Epithelial cell of esophagus (primary cell): ENCODE results near the gene KLHL21.
A peak's percentile ranks its signal among the peaks of the same experiment; 100 is the strongest.

Experiments used
- DNase-seq: peaks from one replicate; pipeline ENCODE4 v3.0.0; 2010; ENCODE audit warnings: low read depth
- H3K4me3 ChIP-seq: 2 replicates; pipeline ENCODE4 v1.5.1; 2011; ENCODE audit warnings: mild to moderate bottlenecking, low read length, control low read depth
- CTCF ChIP-seq: IDR thresholded peaks from 2 replicates; pipeline ENCODE4 v1.5.1; 2011; ENCODE audit warnings: low read depth, mild to moderate bottlenecking, low read length, control low read depth, inconsistent platforms; ENCODE audit not compliant: insufficient read depth; ENCODE audit errors: missing control alignments

KLHL21 gene

GRCh38 chr1:6557597-6557996, 45.1 kb downstream of the KLHL21 start:
- no peak for DNase-seq
- H3K4me3 ChIP-seq, result no peak overlapping the region
- no peak for TF ChIP-seq CTCF

- no peak for DNase-seq
- H3K4me3 ChIP-seq, result peak within 1 kb of the TSS; percentile 95
- TF ChIP-seq CTCF, result no peak
These were observed 47.5 kb downstream of the KLHL21 start, which contains the start of gene TAS1R1 for GRCh38 chr1:6554907-6555778. TSS of gene TAS1R1 (plus strand) at chr1:6555307. CDS start at chr1:6555374, 67 bp downstream.

GRCh38 chr1:6554031-6554906, 48.4 kb downstream of the KLHL21 start, which contains the start of gene NOL9:
TSS of gene NOL9 (minus strand) at chr1:6554513. CDS start at chr1:6554502, 11 bp downstream.
- H3K4me3 ChIP-seq, result peak within 1 kb of the TSS; percentile 95
- peak; percentile 87 for TF ChIP-seq CTCF
- peak; percentile 91 for DNase-seq

GRCh38 chr1:6547301-6547700, 55.4 kb downstream of the KLHL21 start:
- TF ChIP-seq CTCF, result peak; percentile 25
- DNase-seq, result peak; percentile 57
- no peak overlapping the region for H3K4me3 ChIP-seq

- TF ChIP-seq CTCF, result no peak
- H3K4me3 ChIP-seq, result no peak overlapping the region
- no peak for DNase-seq
These were observed 56.3 kb downstream of the KLHL21 start for GRCh38 chr1:6546326-6546725.

- DNase-seq, result peak; percentile 54
- no peak for TF ChIP-seq CTCF
These were observed 57.2 kb downstream of the KLHL21 start for GRCh38 chr1:6545276-6546112.

More at GRCh38 chr1:6545276-6546112, 57.2 kb downstream of the KLHL21 start:
- no peak overlapping the region for H3K4me3 ChIP-seq
